ENCODE measurements around the gene ALDH1A3. TPM values are rescaled to one million over a fixed set of nuclear protein-coding genes. Genes with fewer than 3 reads are reported as not detected.
A peak's percentile ranks its signal among the peaks of the same experiment; 100 is the strongest.

The ALDH1A3 gene
- total RNA-seq, 1 experiment from 2014 or later = 5,398 TPM

DNA sequence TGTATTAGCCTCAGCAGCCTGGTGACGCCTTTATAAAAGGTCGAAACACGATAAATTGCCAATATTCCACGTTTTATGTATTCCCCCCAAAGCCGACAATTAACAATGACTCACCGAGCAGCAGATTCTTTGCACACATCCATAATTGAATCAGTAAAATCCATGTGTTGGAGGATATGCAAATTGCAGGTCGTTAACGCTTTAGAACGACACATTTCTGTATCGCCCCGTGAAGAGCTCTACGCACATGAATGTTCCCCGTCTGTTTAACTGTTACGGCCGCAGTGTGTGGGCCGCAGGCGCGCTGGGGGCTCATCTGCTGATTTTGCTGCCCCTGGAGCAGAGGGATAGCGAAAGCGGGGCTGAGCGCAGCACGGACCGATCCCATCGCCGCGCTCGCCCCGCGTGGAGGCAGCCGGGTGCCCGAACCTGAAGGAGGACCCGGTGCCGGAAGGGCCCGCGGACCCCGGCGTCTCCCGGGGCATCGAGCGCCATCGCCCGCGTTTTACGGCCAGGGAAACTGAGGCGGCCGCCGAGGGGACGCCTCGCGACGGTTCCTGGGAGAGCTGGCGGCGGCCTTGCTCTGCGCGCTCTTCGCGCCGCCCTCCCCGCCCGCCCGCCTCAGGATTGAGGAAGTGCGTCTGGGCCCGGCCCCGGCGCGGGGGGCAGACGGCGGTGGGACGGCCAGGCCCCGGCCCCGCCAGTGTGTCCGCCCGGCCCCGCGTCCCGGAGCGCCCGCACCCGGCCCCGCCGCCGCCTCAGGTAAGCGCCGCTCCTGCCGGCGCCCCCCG is 39.3 kb downstream of the ALDH1A3 start, which contains the start of gene LRRK1:
LRRK1 (plus strand) TSS at position 668 of the 791 bp plus-strand sequence. CDS start 5,276 bp downstream, outside the sequence.
- H3K9ac ChIP-seq (ENCODE audit: low read length) = peak within 1 kb of the TSS; percentile 72
- ATAC-seq = peak; percentile 14
- H3K9me3 ChIP-seq (ENCODE audit: low read length) = no peaks in the 10 kb centered on the region
- peak within 1 kb of the TSS; percentile 84 for H2AFZ ChIP-seq (ENCODE audit: low read length)
- H3K4me3 ChIP-seq (ENCODE audit: low read length) = peak within 1 kb of the TSS; percentile 80
- no peaks in the 10 kb centered on the region for H3K9me2 ChIP-seq (replicated peaks; ENCODE audit: low read length)
- peaks cover 33% of the 10 kb centered on the region for H3K4me1 ChIP-seq (ENCODE audit: insufficient read depth, low read length)
- intact Hi-C loops (cut with micrococcal nuclease) = loop anchor here (1.0 to 5.0 kb wide), 2 partner anchors 88 to 292 kb away; no protein-coding TSS in a partner anchor
- DNase-seq = peak; percentile 58
- peaks cover 37% of the 10 kb centered on the region for H3F3A ChIP-seq (ENCODE audit: low read length, unreplicated experiment)
- peaks cover 32% of the 10 kb centered on the region for H3K79me2 ChIP-seq (ENCODE audit: low read length)
- TF ChIP-seq, protein P1, sequence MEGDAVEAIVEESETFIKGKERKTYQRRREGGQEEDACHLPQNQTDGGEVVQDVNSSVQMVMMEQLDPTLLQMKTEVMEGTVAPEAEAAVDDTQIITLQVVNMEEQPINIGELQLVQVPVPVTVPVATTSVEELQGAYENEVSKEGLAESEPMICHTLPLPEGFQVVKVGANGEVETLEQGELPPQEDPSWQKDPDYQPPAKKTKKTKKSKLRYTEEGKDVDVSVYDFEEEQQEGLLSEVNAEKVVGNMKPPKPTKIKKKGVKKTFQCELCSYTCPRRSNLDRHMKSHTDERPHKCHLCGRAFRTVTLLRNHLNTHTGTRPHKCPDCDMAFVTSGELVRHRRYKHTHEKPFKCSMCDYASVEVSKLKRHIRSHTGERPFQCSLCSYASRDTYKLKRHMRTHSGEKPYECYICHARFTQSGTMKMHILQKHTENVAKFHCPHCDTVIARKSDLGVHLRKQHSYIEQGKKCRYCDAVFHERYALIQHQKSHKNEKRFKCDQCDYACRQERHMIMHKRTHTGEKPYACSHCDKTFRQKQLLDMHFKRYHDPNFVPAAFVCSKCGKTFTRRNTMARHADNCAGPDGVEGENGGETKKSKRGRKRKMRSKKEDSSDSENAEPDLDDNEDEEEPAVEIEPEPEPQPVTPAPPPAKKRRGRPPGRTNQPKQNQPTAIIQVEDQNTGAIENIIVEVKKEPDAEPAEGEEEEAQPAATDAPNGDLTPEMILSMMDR (conservative IDR thresholded peaks at IDR 0.05; ENCODE audit: low read depth, low read length) = no peak
- TF ChIP-seq EZH2 (IDR thresholded peaks at IDR 0.05; ENCODE audit: low read length, unreplicated experiment) (no peak), EZH2phosphoT487 (IDR thresholded peaks at IDR 0.05; ENCODE audit: borderline replicate concordance, low read length) (no peak)
- POLR2A ChIA-PET (ENCODE audit: unreplicated experiment) = interaction anchor here (0.6 to 0.9 kb wide), 2 partner anchors 85 to 222 kb away, joined by 3 read pairs; no protein-coding TSS in a partner anchor
- no TSS peak for BruUV-seq (replicated peaks)
- H3K36me3 ChIP-seq (ENCODE audit: low read depth, low read length) = peaks cover 18% of the 10 kb centered on the region; the same call in 1 of the 2 replicates
- 0 out of 2 replicates have a peak, but pooled peaks cover 12% of the 10 kb centered on the region for H4K20me1 ChIP-seq (ENCODE audit: low read length)
- peak within 1 kb of the TSS; percentile 97 for H3K4me2 ChIP-seq (ENCODE audit: low read length)
- CTCF ChIA-PET = interaction anchor here (1.0 to 2.3 kb wide), 3 partner anchors 18 to 89 kb away, joined by 3 to 18 read pairs (median 14); no protein-coding TSS in a partner anchor
- H3K27ac ChIP-seq (ENCODE audit: low read length) = peak within 1 kb of the TSS; percentile 76
- H3K27me3 ChIP-seq (ENCODE audit: low read length) = no peaks in the 10 kb centered on the region

GRCh38 chr15:100919481-100920405 is 40.1 kb downstream of the ALDH1A3 start:
- Histone ChIP-seq H3K27me3 (ENCODE audit: low read length) (no peaks in the 10 kb centered on the region), H3K4me1 (ENCODE audit: insufficient read depth, low read length) (peaks cover 27% of the 10 kb centered on the region), H3K4me3 (ENCODE audit: low read length) (peak overlapping the region; percentile 80), H4K20me1 (ENCODE audit: low read length) (0 out of 2 replicates have a peak, but pooled peaks cover 12% of the 10 kb centered on the region), H3K79me2 (ENCODE audit: low read length) (peaks cover 32% of the 10 kb centered on the region), H3K9me2 (replicated peaks; ENCODE audit: low read length) (no peaks in the 10 kb centered on the region), H3K27ac (ENCODE audit: low read length) (no peak overlapping the region), H3K9ac (ENCODE audit: low read length) (peak overlapping the region; percentile 68), H2AFZ (ENCODE audit: low read length) (peak overlapping the region; percentile 62), H3K36me3 (ENCODE audit: low read depth, low read length) (peaks cover 14% of the 10 kb centered on the region; the same call in 1 of the 2 replicates), H3F3A (ENCODE audit: low read length, unreplicated experiment) (peaks cover 29% of the 10 kb centered on the region), H3K4me2 (ENCODE audit: low read length) (peak overlapping the region; percentile 97), H3K9me3 (ENCODE audit: low read length) (no peaks in the 10 kb centered on the region)
- no peak for TF ChIP-seq EZH2 (IDR thresholded peaks at IDR 0.05; ENCODE audit: low read length, unreplicated experiment)
- TF ChIP-seq, protein P1 (conservative IDR thresholded peaks at IDR 0.05; ENCODE audit: low read depth, low read length) = no peak
- no peak for TF ChIP-seq EZH2phosphoT487 (IDR thresholded peaks at IDR 0.05; ENCODE audit: borderline replicate concordance, low read length)
- DNase-seq (peak; percentile 26), ATAC-seq (peak; percentile 1; the same call in 1 of the 2 replicates)
- BruUV-seq (replicated peaks) = no TSS peak
- ChIA-PET POLR2A (ENCODE audit: unreplicated experiment) (no interaction called here), CTCF (no interaction called here)
- intact Hi-C loops (cut with micrococcal nuclease) = loop anchor here (5.0 kb wide), 1 partner anchor 292 kb away; no protein-coding TSS in a partner anchor

All from PC-3 (cell line).